ENCODE data around the gene YPEL5. TPM values are rescaled to one million over a fixed set of nuclear protein-coding genes. Genes with fewer than 3 reads are reported as not detected.
A peak's percentile ranks its signal among the peaks of the same experiment; 100 is the strongest.
"Not testable (repeated sequence)": the region's sequence is repeated elsewhere in the genome, so short reads cannot be mapped to it uniquely, and the experiment has no call there.

Gene YPEL5
- total RNA-seq: 133 TPM

DNA sequence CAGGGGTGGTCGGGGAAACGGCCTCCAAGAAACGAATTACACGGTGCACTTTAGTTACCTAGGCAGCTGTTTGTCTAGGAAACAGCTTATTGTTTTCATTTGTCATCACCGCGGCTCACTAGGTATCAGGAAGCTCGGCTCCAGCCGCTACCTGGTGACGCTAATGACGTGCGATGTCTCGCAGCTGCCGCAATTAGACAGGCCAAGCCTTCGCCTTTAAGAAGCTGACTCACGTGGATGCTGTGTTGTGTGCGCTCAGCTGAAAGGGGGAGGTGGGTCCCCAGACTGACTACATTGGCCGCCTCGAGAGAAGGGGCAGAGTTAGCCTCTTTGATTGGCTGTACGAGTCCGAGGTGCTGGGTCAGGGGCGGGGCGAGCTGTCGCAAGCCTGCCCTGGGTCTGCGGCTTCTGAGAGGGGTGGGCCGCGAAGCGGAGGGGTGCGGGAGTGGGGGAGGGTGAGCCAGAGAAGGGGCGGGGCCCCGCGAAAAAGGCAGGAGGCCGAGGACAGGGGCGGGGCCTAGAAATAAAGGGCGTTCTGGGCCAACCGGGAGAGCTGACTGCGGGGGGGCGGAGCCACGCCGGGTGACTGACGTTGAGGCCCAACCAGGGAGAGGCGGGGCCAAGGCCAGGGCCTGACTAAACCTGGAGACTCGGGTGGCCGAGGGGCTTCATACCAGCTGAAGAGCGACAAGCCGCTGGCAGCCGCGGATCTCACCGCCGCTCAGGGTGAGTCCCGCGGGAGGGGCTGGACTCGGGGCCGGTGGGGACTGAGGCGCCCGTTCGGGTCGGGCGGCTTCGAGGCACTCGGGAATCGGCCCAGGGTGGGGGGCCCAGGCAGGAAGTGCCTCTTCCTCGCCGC, at the start of gene YPEL5:
TSS of gene YPEL5 (plus strand) at position 671 of the 859 bp plus-strand sequence. CDS start 9,645 bp downstream, outside the sequence.
- DNase-seq (ENCODE audit: low spot score): peak; percentile 100

DNA sequence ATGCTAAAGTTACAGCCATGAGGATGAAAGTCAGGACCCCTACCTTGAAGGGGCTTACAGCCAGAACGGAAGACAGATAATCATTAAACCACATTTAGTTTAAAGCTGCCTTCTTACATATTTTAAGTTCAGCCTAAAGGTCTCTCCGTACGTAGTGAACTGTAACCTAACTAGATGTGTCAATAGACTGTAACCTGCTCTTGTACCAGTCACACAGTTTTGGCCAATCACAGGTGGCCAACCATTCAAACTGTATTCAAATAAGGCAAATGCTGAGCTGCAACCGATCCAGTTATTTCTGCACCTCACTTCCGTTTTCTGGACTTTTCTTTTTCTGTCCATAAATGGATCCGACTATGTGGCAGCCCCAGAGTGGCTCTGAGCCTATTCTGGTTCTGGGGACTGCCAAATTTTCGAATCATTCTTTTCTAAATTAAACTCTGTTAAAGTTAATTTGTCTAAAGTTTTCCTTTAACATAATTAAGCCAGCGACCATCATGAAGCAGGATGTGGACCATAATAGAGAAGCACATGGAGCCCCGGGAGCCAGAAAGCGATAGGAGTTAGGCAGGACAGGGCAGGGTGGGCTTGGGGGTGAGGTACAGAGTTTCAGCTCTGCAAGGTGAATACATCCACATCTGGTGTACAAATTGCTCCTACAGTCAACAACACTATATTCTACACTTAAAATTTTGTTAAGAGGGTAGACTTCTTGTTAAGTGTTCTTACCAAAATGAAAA, 48.4 kb upstream of the YPEL5 start:
- DNase-seq (ENCODE audit: low spot score): no peak

DNA sequence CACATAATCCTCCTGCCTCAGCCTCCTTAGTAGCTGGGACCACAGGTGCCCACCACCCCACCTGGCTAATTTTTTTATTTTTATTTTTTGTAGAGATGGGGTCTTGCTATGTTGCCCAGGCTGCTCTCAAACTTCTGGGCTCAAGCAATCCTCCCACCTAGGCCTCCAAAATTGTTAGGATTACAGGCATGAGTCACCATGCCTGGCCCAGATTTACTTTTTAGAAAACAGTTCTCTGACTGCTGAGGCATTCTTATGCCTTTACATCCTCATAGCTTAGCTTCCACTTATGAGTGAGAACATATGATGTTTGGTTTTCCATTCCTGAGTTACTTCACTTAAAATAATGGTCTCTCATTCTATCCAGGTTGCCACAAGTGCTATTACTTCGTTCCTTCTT, 47.4 kb upstream of the YPEL5 start:
- not testable (repeated sequence) for DNase-seq (ENCODE audit: low spot score)

DNA sequence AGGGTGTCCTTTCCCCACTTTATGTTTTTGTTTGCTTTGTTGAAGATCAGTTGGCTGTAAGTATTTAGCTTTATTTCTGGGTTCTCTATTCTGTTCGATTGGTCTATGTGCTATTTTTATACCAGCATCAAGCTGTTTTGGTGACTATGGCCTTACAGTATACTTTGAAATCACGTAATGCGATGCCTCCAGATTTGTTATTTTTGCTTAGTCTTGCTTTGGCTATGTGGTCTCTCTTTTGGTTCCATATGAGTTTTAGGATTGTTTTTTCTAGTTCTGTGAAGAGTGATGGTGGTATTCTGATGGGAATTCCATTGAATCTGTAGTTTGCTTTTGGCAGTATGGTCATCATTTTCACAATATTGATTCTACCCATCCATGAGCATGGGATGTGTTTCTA, 46.1 kb upstream of the YPEL5 start:
- DNase-seq (ENCODE audit: low spot score): not testable (repeated sequence)

DNA sequence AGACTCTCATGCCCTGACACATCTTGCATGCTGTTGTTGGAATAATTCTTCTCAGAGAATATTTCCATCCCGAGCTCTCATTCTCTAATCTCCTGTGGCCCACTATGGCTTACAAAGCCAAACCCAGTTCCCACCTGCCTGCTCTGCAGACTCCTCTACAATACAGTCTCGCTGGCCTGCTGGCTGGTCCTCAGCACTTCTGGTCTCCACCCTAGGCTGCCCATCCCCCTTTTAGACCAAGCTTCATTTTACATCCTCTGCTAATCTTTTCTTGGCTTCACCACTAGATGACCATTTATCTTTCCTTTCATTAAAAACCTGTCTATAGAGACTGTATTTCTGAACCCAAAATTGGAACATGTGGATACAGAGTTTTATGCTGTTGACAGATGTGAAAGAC, 42.5 kb upstream of the YPEL5 start:
- DNase-seq (ENCODE audit: low spot score): no peak

DNA sequence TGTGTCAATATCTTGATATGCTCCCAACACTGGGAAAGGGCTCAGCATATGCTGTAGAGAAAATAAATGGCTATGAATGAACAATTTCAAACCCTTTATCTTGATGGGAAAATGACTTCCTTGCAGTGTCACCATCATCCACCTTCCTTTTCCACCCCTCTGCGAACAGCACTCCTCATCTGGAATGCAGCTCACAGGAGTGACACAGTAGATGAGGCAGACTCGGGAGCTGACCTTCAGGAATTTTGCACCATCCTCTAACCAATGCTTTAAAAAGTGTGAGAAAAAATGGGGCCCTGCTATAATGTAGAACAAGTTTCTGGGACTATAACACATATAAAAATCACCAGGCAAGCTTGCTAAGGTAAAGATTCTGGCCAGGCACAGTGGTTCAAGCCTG, 41.3 kb upstream of the YPEL5 start:
- DNase-seq (ENCODE audit: low spot score): no peak

DNA sequence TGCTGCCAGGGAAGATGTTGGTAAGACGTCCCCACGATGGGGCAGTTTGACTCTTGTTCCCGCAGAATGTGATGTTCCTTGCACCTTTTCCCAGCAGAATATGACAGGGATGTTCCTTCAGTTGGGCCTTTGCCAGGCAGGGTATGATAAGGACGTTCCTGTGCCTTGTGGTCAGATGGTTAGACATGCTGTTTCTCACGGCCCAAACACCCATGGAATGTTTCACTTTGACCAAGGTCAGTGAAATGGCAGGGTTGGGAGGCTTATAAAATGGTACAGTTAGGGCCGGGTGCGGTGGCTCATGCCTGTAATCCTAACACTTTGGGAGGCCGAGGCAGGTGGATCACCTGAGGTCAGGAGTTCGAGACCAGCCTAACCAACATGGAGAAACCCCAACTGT, 40.3 kb upstream of the YPEL5 start:
- no peak for DNase-seq (ENCODE audit: low spot score)

DNA sequence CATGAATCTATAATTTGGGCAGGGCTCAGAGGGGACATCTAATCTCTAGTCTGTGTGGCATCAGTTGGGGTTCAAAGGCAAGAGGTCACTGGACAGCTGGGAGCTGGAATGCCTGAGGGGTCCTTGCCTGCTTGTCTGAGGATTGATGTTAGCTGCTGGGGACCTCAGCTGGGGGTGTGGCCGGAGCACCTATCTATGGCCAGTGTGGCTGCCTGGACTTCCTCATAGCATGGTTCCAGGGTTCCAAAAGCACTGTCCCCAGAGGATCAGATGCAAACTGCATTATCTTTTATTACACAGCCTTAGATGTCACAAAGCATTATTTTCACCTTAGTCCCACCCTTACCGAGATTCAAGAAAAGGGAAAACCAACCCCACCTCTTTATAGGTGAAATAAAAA, 38.6 kb upstream of the YPEL5 start:
- DNase-seq (ENCODE audit: low spot score): no peak

DNA sequence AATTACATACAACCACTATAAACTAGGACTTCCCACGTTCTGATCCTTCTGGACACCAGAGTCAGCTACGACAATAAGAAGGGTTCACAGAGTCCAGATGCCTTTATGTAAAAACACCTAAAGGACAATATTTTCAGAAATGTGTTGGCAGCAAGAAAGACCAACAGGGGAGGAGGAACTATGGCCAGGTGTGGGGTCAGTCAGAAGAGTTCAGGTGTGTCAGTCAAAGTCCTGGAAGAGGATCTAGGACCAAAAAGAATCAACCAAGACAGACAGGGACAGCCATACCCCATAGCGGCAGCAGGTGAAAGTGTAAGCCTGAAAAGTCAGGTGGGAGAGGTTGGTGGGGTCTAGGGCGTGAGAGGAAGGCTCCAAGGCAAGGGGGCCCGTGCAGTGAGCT, 38.0 kb upstream of the YPEL5 start:
- DNase-seq (ENCODE audit: low spot score): no peak

DNA sequence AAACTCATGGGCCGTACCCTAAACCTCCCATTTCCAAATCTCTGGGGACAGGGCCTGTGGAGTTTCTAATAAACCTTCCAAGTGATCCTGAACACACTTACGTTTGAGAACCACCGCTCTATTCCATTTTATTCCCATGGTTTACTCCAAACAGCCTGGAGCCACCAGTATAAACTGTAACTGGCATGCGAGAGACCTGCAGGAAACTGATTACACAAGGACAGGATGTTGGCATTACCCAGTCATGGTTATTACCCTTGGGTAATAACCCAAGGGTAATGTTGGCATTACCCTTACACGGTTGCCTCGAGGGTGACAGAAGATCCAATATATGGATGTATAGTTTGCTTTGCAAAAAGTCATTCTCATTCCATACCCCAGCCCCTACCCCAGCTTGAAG, 37.0 kb upstream of the YPEL5 start:
- DNase-seq (ENCODE audit: low spot score): no peak

DNA sequence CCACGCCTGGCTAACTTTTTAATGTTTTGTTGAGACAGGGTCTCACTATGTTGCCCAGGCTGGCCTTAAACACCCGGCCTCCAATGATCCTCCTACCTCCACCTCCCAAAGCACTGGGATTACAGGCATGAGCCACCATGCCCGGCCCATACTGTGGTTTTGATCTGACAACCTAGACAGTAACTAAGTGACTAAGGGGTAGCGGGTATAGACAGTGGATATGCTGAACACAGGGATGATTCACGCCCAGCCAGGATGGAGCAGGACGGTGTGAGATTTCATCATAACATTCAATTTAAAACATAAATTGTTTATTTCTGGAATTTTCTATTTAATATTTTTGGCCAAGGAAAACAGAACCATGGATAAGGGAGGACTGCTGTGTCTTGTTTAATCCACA, 36.0 kb upstream of the YPEL5 start:
- no peak for DNase-seq (ENCODE audit: low spot score)

DNA sequence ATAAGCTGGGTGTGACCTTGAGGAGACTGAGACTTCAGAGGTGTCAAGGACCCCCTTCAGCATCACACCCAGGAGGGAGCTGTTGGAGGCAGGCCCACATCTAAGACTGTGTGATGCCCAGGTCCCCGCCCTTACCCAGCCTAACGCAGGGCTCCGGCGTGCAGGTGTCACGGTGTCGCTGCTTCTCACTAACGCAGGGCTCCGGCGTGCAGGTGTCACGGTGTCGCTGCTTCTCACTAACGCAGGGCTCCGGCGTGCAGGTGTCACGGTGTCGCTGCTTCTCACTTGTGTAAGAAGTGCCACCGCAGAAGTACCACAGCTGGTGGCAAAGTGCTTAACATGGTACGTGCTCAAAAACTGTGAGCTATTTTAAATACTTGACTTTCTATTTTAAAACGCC, 35.6 kb upstream of the YPEL5 start:
- not testable (repeated sequence) for DNase-seq (ENCODE audit: low spot score)

DNA sequence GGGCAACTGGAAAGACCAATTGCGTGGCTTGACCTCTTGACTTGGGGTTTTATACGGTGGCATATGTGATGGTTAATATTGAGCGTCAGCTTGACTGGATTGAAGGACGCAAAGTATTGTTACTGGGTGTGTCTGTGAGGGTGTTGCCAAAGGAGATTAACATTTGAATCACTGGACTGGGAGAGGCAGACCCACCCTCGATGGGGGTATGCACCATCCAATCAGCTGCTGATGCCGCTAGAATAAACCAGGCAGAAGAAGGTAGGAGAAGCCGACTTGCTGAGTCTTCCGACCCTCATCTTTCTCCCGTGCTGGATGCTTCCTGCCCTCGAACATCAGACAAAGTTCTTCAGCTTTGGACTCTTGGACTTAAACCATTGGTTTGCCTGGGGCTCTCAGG, 34.2 kb upstream of the YPEL5 start:
- DNase-seq (ENCODE audit: low spot score): no peak

DNA sequence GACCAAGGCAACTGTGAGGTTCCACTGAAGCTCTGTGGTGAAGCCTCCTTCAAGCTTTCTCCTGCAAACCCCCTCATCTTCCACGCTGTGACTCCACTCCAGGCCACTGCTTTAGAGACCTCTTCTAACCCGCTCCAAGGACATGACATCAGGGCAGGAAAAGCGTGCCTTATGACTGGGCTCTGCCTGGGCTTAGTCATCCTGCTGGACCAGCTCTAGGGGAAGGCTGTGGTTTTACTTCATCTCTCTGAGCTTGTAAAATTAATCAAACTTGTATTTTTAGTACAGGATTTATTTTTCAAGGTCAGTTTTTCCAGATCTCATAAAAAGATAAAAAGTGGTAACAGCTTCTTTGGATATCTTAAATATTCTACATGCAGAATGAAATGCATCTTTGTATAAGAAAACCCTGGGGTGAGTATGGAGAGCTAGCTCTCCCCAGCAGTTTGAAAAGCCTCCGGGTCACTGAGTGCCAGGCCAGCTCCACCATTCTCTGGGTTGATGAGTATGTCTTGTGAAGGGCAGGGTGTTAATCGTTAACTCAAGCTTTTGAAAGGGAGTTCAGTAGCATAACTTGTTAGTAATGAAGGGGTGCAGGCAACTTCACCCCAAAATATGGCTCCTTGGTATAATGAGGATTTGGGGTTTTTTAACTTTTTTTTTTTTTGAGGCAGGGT, 33.1 kb upstream of the YPEL5 start:
- no peak for DNase-seq (ENCODE audit: low spot score)

DNA sequence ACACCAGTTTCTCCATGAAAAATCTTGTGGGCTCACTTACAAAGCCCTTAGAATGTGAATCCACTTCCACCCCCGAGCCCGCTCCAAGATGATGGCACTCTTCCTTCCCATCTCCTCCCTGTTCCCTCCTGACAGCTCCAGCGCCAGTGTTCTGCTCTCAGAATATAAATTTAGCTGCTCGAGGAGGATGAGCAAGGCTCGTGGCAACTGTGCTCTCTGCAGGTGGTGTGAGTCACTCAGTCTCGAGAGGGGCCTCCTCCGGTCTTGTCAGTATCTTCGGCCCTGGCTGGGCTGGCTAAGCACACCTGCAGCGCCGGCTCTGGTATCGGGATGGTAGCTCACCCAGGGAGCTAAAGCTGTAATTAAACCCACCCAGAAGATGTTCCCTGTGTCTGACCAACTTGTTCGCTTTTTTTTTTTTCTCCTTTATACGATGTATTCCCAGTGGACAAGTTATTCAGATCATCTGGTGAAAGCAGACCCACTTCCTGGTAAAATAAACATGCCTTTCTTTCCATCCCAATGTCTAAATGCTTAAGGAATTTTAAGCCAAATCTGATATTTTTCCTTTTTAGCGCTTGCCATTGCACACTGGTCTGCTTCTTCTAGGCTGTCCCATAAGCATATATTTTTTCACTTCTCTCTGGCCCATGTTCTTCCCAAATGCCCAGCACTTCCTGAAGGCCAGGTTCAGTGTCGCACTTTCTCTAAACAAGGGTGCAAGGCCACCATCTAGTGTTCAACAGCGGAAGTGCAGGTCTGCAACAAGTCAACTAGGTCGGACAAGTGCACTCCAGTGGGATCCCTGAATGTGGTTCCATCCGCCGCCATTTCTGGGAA, 31.4 kb upstream of the YPEL5 start:
- peak; percentile 87 for DNase-seq (ENCODE audit: low spot score)

DNA sequence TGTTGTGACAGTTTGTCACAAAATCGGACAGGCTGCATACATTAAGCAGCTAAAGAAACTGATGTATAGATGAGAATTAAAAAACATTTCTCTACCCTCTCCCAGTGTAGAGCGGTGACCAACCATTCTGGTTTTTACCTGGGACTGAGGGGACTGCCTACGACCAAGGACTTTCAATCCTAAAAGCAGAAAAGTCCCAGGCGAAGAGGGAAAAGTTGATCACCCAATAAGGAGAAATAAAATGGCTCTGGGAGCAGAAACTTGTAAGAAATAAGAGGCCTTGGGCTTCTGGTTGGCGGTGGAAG, 30.9 kb upstream of the YPEL5 start:
- no peak for DNase-seq (ENCODE audit: low spot score)

DNA sequence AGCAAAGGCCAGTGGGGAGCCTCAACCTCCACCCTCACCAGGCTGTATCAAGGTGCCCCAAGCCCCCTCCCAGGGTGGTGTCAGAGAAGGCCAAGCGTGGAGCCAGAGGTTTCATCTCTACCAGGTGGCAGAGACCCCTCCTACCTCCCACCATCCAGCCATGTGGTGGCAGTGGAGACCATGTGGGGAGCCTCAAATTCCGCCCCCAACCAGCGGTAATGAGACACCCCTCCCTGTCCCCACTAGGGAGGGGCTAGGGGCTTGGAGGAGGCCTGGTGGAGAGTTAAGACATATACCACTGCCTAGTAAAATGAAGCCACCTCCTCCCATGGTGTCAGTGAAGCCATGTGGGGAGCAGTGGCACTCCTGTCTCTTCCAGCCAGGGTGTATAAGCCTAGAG, 24.4 kb upstream of the YPEL5 start:
- no peak for DNase-seq (ENCODE audit: low spot score)

DNA sequence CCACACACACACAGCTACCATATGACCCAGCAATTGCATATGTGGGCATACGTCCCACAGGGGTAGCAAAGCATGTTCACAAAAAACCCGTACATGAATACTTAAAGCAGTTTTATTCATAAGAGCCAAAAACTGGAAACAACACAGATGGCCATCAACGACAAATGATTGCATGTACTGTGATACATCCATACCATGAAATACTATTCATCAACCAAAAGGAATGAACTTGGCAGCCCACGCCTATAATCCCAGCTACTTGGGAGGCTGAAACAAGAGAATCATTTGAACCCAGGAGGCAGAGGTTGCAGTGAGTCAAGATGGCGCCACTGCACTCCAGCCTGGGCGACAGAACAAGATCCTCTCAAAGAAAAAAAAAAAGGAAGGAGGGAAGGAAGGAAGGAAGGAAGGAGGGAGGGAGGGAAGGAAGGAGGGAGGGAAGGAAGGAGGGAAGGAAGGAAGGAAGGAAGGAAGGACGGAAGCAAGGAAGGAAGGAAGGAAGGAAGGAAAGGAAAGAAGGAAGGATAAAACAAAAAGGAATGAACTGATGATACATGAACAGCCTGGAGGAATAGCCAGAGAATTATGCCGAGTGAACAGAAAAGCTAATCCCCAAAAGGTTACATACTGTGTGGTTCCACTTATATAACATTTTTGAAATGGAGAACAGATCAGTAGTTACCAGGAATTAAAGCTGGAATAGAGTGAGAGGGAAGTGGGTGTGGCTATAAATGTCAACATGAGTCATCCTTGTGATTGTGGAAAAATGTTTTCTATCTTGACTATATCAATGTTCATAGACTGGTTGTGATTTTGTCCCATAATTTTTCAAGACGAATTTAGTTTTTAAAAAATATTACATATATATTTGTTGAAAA, 19.6 kb upstream of the YPEL5 start:
- DNase-seq (ENCODE audit: low spot score): no peak

DNA sequence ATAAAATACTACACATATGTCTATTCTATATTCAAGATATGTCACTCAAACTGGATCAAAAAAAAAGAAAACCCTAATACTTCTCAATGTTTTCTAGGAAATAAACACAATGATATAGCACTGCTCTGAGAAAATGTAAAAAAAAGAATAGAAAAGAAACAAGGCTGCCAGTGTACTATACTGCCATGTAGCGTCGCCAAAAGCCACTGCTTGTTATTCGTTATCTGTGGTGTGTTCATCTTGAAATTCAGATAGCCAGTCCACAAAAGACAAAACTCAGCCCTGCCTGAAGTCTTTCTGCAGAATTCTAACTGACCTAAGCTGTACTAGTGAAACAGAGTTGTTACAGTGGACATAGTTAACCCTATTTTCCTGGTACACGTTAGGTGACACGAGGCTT, 12.2 kb upstream of the YPEL5 start:
- no peak for DNase-seq (ENCODE audit: low spot score)

DNA sequence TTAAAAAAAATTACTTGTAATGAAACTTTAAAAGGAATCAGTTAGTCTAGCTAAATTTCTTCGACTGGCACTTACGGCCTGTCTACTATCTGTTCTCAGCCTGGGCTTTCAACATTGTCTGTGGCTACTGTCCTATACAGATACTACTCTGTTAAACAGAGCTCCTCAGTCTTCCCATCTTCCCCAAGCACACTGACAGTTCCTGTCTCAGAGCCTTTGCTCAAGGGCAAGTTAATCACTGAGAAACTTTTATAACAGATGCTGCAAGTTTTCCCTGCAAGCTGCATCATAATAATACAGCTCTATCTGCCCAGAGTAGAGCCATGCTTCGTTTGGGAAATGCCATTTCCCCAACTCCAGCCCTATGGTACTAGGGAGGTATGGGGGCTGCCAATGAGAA, 11.3 kb upstream of the YPEL5 start:
- DNase-seq (ENCODE audit: low spot score): no peak

Data from mucosa of gallbladder (tissue), 1 donor.